Chondrocyte (in vitro differentiated cells): ENCODE measurements around the gene INMT. TPM values are rescaled to one million over a fixed set of nuclear protein-coding genes. Genes with fewer than 3 reads are reported as not detected.

Experiments used
- DNase-seq: peaks from one replicate; pipeline ENCODE4 v3.0.0; 2021; ENCODE audit warnings: mixed read lengths, low spot score
- H3K27ac Mint-ChIP-seq: one replicate; pipeline ENCODE4 v1.8.0; 2021; ENCODE audit warnings: mild to moderate bottlenecking, moderate library complexity, mixed read lengths; ENCODE audit not compliant: unreplicated experiment
- H3K27me3 Mint-ChIP-seq: 2 replicates; pipeline ENCODE4 v1.8.0; 2021; ENCODE audit warnings: low read depth, mixed read lengths
- H3K36me3 Mint-ChIP-seq: 2 replicates; pipeline ENCODE4 v1.8.0; 2021; ENCODE audit warnings: low read depth, mixed read lengths
- H3K4me1 Mint-ChIP-seq: 2 replicates; pipeline ENCODE4 v1.8.0; 2021; ENCODE audit warnings: low read depth, mild to moderate bottlenecking, mixed read lengths
- H3K4me3 Mint-ChIP-seq: one replicate; pipeline ENCODE4 v1.8.0; 2021; ENCODE audit warnings: mild to moderate bottlenecking, moderate library complexity, mixed read lengths; ENCODE audit not compliant: unreplicated experiment
- H3K9me3 Mint-ChIP-seq: 2 replicates; pipeline ENCODE4 v1.8.0; 2021; ENCODE audit warnings: low read depth, mixed read lengths
- CTCF ChIP-seq: fragments of 200-600 bp; sonication (generic); IDR thresholded peaks from 2 replicates; pipeline ENCODE4 v1.5.0; 2021; ENCODE audit warnings: antibody characterized with exemption, mild to moderate bottlenecking, moderate library complexity
- total RNA-seq: library from RNA; stranded (reverse); gene quantifications from 3 replicates; pipeline ENCODE4 v1.2.1, GENCODE V29; 2021

The INMT gene
- total RNA-seq, 1 donor from 2014 or later, result 73.2 TPM

- TF ChIP-seq CTCF, result no peak
- peak overlapping the region; percentile 80 for H3K4me3 Mint-ChIP-seq
- no peaks in the 10 kb centered on the region for H3K27me3 Mint-ChIP-seq
Observed at GRCh38 chr7:30750683-30751650, 968 bp upstream of the INMT start.

GRCh38 chr7:30752484-30752883, 549 bp downstream of the INMT start:
- Mint-ChIP-seq H3K36me3 (peaks cover 10% of the 10 kb centered on the region), H3K27me3 (no peaks in the 10 kb centered on the region)
- TF ChIP-seq CTCF, result no peak

More at GRCh38 chr7:30750683-30751650, 968 bp upstream of the INMT start:
- H3K36me3 Mint-ChIP-seq, result peaks cover 7% of the 10 kb centered on the region
- peaks cover 61% of the 10 kb centered on the region for H3K4me1 Mint-ChIP-seq
- no peak for DNase-seq
- no peaks in the 10 kb centered on the region for H3K9me3 Mint-ChIP-seq
- H3K27ac Mint-ChIP-seq, result peak overlapping the region; percentile 78

GRCh38 chr7:30752979-30753378, 1.0 kb downstream of the INMT start:
- H3K4me1 Mint-ChIP-seq, result peaks cover 70% of the 10 kb centered on the region
- no peak for TF ChIP-seq CTCF
- peak overlapping the region; percentile 80 for H3K4me3 Mint-ChIP-seq
- peaks cover 10% of the 10 kb centered on the region for H3K36me3 Mint-ChIP-seq
- peak overlapping the region; percentile 78 for H3K27ac Mint-ChIP-seq
- no peaks in the 10 kb centered on the region for H3K27me3 Mint-ChIP-seq
- DNase-seq, result no peak
- no peaks in the 10 kb centered on the region for H3K9me3 Mint-ChIP-seq

More at GRCh38 chr7:30752484-30752883, 549 bp downstream of the INMT start:
- H3K4me1 Mint-ChIP-seq, result peaks cover 66% of the 10 kb centered on the region
- peak overlapping the region; percentile 80 for H3K4me3 Mint-ChIP-seq
- H3K9me3 Mint-ChIP-seq, result no peaks in the 10 kb centered on the region
- H3K27ac Mint-ChIP-seq, result peak overlapping the region; percentile 78
- no peak for DNase-seq

GRCh38 chr7:30754315-30754877, 2.5 kb downstream of the INMT start:
- TF ChIP-seq CTCF, result no peak
- no peaks in the 10 kb centered on the region for H3K9me3 Mint-ChIP-seq

GRCh38 chr7:30755384-30756154, 3.6 kb downstream of the INMT start:
- peak; percentile 16 for TF ChIP-seq CTCF
- no peak for DNase-seq
- no peaks in the 10 kb centered on the region for H3K27me3 Mint-ChIP-seq
- H3K4me3 Mint-ChIP-seq, result peak overlapping the region; percentile 40
- peak overlapping the region; percentile 85 for H3K27ac Mint-ChIP-seq
- H3K36me3 Mint-ChIP-seq, result peaks cover 10% of the 10 kb centered on the region
- H3K9me3 Mint-ChIP-seq, result no peaks in the 10 kb centered on the region
- H3K4me1 Mint-ChIP-seq, result peaks cover 66% of the 10 kb centered on the region

More at GRCh38 chr7:30754315-30754877, 2.5 kb downstream of the INMT start:
- Mint-ChIP-seq H3K27me3 (no peaks in the 10 kb centered on the region), H3K27ac (no peak overlapping the region), H3K4me3 (peak overlapping the region; percentile 80), H3K36me3 (peaks cover 10% of the 10 kb centered on the region), H3K4me1 (peaks cover 70% of the 10 kb centered on the region)
- no peak for DNase-seq
